K562 (cell line): ENCODE results near the gene PHLDB1. TPM values are rescaled to one million over a fixed set of nuclear protein-coding genes. Genes with fewer than 3 reads are reported as not detected.
A peak's percentile ranks its signal among the peaks of the same experiment; 100 is the strongest.

ENCODE experiments used
- ARID1B ChIP-seq: fragments of 450-650 bp; IDR thresholded peaks from 2 replicates; pipeline ENCODE4 v1.6.1; 2016; ENCODE audit warnings: antibody characterized with exemption, mild to moderate bottlenecking, inconsistent platforms
- BHLHE40 ChIP-seq: IDR thresholded peaks from 2 replicates; pipeline ENCODE4 v1.6.1; 2011; ENCODE audit warnings: low read length, improper control_type of control experiment
- BMI1 ChIP-seq: fragments of 150-350 bp; IDR thresholded peaks from 2 replicates; pipeline ENCODE4 v1.6.1; 2014; ENCODE audit warnings: low read length
- CREB3L1 ChIP-seq: fragments of 450-650 bp; IDR thresholded peaks from 2 replicates; pipeline ENCODE4 v1.6.1; 2014; ENCODE audit warnings: low read depth, mild to moderate bottlenecking, moderate library complexity, borderline replicate concordance
- CUX1 ChIP-seq: fragments of 200-800 bp; sonication (Bioruptor generic); IDR thresholded peaks from 2 replicates; pipeline ENCODE4 v1.6.1; 2016; ENCODE audit warnings: missing genetic modification characterization, missing compliant biosample characterization
- DACH1 ChIP-seq: fragments of 450-650 bp; IDR thresholded peaks from 2 replicates; pipeline ENCODE4 v1.6.1; 2018; ENCODE audit not compliant: partially characterized antibody
- DIDO1 ChIP-seq: fragments of 450-650 bp; IDR thresholded peaks from 2 replicates; pipeline ENCODE4 v1.6.1; 2016; ENCODE audit warnings: low read depth, missing biosample characterization, missing genetic modification characterization
- HCFC1 ChIP-seq: IDR thresholded peaks from 2 replicates; pipeline ENCODE4 v1.6.1; 2012; ENCODE audit warnings: low read depth, low read length, improper control_type of control experiment
- HMGN3 ChIP-seq: IDR thresholded peaks from 2 replicates; pipeline ENCODE4 v1.6.1; 2011; ENCODE audit warnings: borderline replicate concordance, low read depth, mild to moderate bottlenecking, mixed read lengths, low read length; ENCODE audit not compliant: insufficient read length; ENCODE audit errors: extremely low read depth
- PHTF2 ChIP-seq: fragments of 250-450 bp; sonication (Bioruptor Pico); IDR thresholded peaks from 2 replicates; pipeline ENCODE4 v1.5.0; 2021; ENCODE audit warnings: mild to moderate bottlenecking
- POLR2A ChIP-seq: fragments of 450-650 bp; conservative IDR thresholded peaks from 2 replicates; pipeline ENCODE4 v1.6.1; 2016
- RBBP5 ChIP-seq: fragments of 200-600 bp; sonication (generic); IDR thresholded peaks from 2 replicates; pipeline ENCODE4 v1.6.1; 2012; ENCODE audit warnings: borderline replicate concordance, mild to moderate bottlenecking, low read length, control low read depth, inconsistent platforms; ENCODE audit not compliant: insufficient read depth, poor library complexity, severe bottlenecking
- SRSF3 ChIP-seq: fragments of 200-400 bp; formaldehyde crosslinking; IDR thresholded peaks from 2 replicates; pipeline ENCODE4 v1.6.1; 2016; ENCODE audit warnings: mild to moderate bottlenecking, low read length, moderate library complexity; ENCODE audit not compliant: insufficient read depth
- TBL1XR1 ChIP-seq, 2 experiments: IDR thresholded peaks; 2 replicates each; pipeline ENCODE4 v1.6.1; 2012; ENCODE audit warnings: improper control_type of control experiment in 2 of 2, low read length in 2 of 2, mild to moderate bottlenecking in 1 of 2
- ZBTB33 ChIP-seq: sonication (generic); formaldehyde crosslinking; IDR thresholded peaks from 2 replicates; pipeline ENCODE4 v1.8.1; 2023; ENCODE audit warnings: mild to moderate bottlenecking, missing genetic modification reagents
- ZNF277 ChIP-seq: fragments of 250-450 bp; sonication (Bioruptor Pico); IDR thresholded peaks from 2 replicates; pipeline ENCODE4 v1.8.0; 2022; ENCODE audit warnings: inconsistent platforms, mild to moderate bottlenecking, moderate library complexity, borderline replicate concordance
- ZNF778 ChIP-seq: fragments of 450-650 bp; formaldehyde crosslinking; IDR thresholded peaks from 2 replicates; pipeline ENCODE4 v1.4.0; 2020; ENCODE audit warnings: mild to moderate bottlenecking, moderate library complexity
- polyA plus RNA-seq, 8 experiments: library from polyadenylated mRNA; depleted of rRNA in 4 of 8; stranded (reverse) in 5 of 8; unstranded in 3 of 8; fragments of >200 nt; fragmentation: Nextera tagmentation in 2 of 8; fragmentation: Illumina TruSeq in 1 of 8; extraction: Ambion mirVana in 2 of 8; extraction: Trizol in 1 of 8; gene quantifications; 2 replicates each; pipeline versions ENCODE4 v1.2.1 to v1.2.3, GENCODE V29; 2011 to 2014; ENCODE audit warnings: inconsistent platforms in 1 of 8, missing spikeins in 1 of 8
- total RNA-seq, 7 experiments: library from RNA; depleted of rRNA in 6 of 7; stranded (reverse); fragments of >200 nt in 6 of 7; fragmentation: Illumina TruSeq in 2 of 7; extraction: Trizol in 2 of 7; gene quantifications; 2 replicates each; pipeline versions ENCODE4 v1.2.1 to v1.2.3, GENCODE V29; 2011 to 2021; ENCODE audit warnings: low replicate concordance in 1 of 7

PHLDB1 gene
- total and polyA plus RNA-seq, 9 of the 15 experiments (the other 6 are each of a cell fraction or from before 2014, with no cell fraction given): 2.0 to 28.7 (median 16.2) TPM

GRCh38 chr11:118572061-118572980 is 35.1 kb upstream of the PHLDB1 start, which contains the start of gene ARCN1 (continued):
- TF ChIP-seq ZBTB33 (0 out of 2 replicates have a peak, but pooled peaks have one; percentile 9), SRSF3 (0 out of 2 replicates have a peak, but pooled peaks have one; percentile 60), DACH1 (peak; percentile 13), ARID1B (no peak), BHLHE40 (no peak), PHTF2 (CRISPR knock-in tag) (no peak), TBL1XR1 (IDR thresholded peaks at IDR 0.05; ENCODE audit: low read length in 2 of 2) (no peak), POLR2A (peak; percentile 90), ZNF778 (no peak), ZNF277 (no peak), RBBP5 (peak; percentile 86), DIDO1 (no peak), BMI1 (no peak), HMGN3 (no peak), HCFC1 (peak; percentile 34; the same call in 1 of the 2 replicates), CREB3L1 (peak; percentile 99), CUX1 (CRISPR knock-in tag) (no peak)
